HL-60 (cell line): ENCODE measurements around the gene RAB44.

ENCODE experiments used
- DNase-seq, 2 experiments: peaks; one replicate each; pipeline ENCODE4 v3.0.0-alpha.2; 2010 to 2020; ENCODE audit warnings: low read depth in 1 of 2, low spot score in 1 of 2
- H3K27ac ChIP-seq: fragments of 250-450 bp; sonication (Bioruptor Pico); replicated peaks from 2 replicates; pipeline ENCODE4 v1.5.1; 2020; ENCODE audit warnings: mild to moderate bottlenecking, moderate library complexity
- H3K27me3 ChIP-seq: fragments of 250-450 bp; sonication (Bioruptor Pico); 2 replicates; pipeline ENCODE4 v1.5.1; 2021; ENCODE audit warnings: mild to moderate bottlenecking, moderate library complexity; ENCODE audit not compliant: insufficient read depth, poor library complexity, severe bottlenecking
- H3K4me3 ChIP-seq: replicated peaks from 2 replicates; pipeline ENCODE4 v1.5.1; 2011; ENCODE audit warnings: mild to moderate bottlenecking, control low read depth, low read length; ENCODE audit not compliant: insufficient read depth
- GABPA ChIP-seq: IDR thresholded peaks from 2 replicates; pipeline ENCODE4 v1.6.1; 2012; ENCODE audit warnings: low read depth
- POLR2AphosphoS5 ChIP-seq: IDR thresholded peaks from 2 replicates; pipeline ENCODE4 v1.6.1; 2012; ENCODE audit warnings: low read depth
- REST ChIP-seq: IDR thresholded peaks from 2 replicates; pipeline ENCODE4 v1.6.1; 2012; ENCODE audit warnings: low read depth; ENCODE audit not compliant: insufficient replicate concordance
- SPI1 ChIP-seq: IDR thresholded peaks from 2 replicates; pipeline ENCODE4 v1.6.1; 2012; ENCODE audit warnings: low read depth, mild to moderate bottlenecking, borderline replicate concordance
- TF ChIP-seq, protein P1 (sequence below): IDR thresholded peaks from one replicate; pipeline ENCODE4 v1.5.1; 2011; ENCODE audit warnings: low read length, control low read depth, inconsistent platforms; ENCODE audit not compliant: insufficient read depth

The RAB44 gene

DNA sequence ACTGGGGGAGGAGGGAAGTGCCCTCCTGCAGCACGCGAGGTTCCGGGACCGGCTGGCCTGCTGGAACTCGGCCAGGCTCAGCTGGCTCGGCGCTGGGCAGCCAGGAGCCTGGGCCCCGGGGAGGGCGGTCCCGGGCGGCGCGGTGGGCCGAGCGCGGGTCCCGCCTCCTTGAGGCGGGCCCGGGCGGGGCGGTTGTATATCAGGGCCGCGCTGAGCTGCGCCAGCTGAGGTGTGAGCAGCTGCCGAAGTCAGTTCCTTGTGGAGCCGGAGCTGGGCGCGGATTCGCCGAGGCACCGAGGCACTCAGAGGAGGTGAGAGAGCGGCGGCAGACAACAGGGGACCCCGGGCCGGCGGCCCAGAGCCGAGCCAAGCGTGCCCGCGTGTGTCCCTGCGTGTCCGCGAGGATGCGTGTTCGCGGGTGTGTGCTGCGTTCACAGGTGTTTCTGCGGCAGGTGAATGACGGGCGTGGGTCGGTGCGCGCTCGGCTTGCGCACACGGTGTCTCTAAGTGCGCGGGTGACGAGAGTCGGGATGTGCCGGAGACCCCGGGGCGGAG is 19.1 kb upstream of the RAB44 start, which contains the start of gene CDKN1A:
CDKN1A (plus strand) TSS at position 227 of the 555 bp plus-strand sequence. CDS start 5,388 bp downstream, outside the sequence.
- Histone ChIP-seq H3K4me3 (peak within 1 kb of the TSS; percentile 57), H3K27me3 (peaks cover 16% of the 10 kb centered on the region), H3K27ac (no peak within 1 kb of the TSS)
- TF ChIP-seq SPI1 (peak; percentile 73), GABPA (0 out of 2 replicates have a peak, but pooled peaks have one; percentile 9), POLR2AphosphoS5 (peak; percentile 74), REST (no peak)
- peak; percentile 74 for DNase-seq

DNA sequence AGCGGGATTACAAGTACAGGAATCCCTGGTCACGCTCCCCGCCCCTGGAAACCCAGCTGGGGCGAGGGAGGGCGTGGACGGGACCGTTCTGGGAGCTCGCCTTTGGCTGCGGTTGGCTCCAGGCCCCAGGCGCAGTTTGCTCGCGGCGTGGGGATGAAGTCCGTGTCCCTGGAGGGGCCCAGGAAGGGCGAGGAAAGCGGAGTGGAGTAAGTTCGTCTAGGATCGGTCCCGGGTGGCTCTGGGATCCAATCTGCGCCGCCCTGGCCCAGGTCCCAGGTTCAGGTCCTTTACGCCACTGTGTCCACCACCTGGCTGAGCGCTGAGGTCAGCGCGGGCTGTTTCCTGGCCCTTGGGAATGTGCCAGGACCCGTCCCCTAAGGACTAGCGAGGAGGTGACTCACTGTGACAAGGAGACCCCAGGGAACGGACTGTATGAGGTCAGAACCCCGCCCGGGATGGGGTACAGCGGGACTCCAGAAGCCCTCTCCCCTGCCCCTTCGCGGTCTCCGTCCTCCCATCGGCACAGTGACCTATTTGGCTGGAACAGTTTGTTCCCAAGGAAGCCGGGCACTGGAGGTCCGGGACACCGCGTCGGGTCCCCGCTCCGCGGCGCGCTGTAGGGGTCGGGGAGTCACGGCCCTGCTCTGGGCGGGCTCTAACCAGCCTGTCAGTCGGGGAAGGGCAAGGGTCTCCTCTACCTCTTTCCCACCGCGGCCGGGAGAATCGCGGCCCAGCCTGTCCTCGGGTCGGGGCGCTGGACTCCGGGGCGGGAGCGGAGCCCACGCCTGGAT is 18.4 kb upstream of the RAB44 start:
- Histone ChIP-seq H3K27ac (no peak overlapping the region), H3K4me3 (peak overlapping the region; percentile 57), H3K27me3 (peaks cover 16% of the 10 kb centered on the region)
- TF ChIP-seq POLR2AphosphoS5: no peak
- no peak for TF ChIP-seq GABPA
- TF ChIP-seq SPI1: no peak
- no peak for TF ChIP-seq REST
- TF ChIP-seq, protein P1, sequence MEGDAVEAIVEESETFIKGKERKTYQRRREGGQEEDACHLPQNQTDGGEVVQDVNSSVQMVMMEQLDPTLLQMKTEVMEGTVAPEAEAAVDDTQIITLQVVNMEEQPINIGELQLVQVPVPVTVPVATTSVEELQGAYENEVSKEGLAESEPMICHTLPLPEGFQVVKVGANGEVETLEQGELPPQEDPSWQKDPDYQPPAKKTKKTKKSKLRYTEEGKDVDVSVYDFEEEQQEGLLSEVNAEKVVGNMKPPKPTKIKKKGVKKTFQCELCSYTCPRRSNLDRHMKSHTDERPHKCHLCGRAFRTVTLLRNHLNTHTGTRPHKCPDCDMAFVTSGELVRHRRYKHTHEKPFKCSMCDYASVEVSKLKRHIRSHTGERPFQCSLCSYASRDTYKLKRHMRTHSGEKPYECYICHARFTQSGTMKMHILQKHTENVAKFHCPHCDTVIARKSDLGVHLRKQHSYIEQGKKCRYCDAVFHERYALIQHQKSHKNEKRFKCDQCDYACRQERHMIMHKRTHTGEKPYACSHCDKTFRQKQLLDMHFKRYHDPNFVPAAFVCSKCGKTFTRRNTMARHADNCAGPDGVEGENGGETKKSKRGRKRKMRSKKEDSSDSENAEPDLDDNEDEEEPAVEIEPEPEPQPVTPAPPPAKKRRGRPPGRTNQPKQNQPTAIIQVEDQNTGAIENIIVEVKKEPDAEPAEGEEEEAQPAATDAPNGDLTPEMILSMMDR: no peak
- DNase-seq: no peak

GRCh38 chr6:36682328-36683144 is 15.1 kb upstream of the RAB44 start:
- TF ChIP-seq GABPA: peak; percentile 20; the same call in 1 of the 2 replicates
- peak; percentile 92; the same call in 1 of the 2 replicates for TF ChIP-seq SPI1
- TF ChIP-seq REST: no peak
- peak; percentile 90 for TF ChIP-seq POLR2AphosphoS5
- H3K27ac ChIP-seq: no peak overlapping the region; the same call in 1 of the 2 replicates
- DNase-seq: peak; percentile 66 to 88
- H3K4me3 ChIP-seq: no peak overlapping the region
- peaks cover 11% of the 10 kb centered on the region for H3K27me3 ChIP-seq
